ENCODE measurements around the gene C22orf39. TPM values are rescaled to one million over a fixed set of nuclear protein-coding genes. Genes with fewer than 3 reads are reported as not detected.

Gene C22orf39
- total and polyA plus RNA-seq, 9 donors: 25.7 to 58.9 (median 33.5) TPM

DNA sequence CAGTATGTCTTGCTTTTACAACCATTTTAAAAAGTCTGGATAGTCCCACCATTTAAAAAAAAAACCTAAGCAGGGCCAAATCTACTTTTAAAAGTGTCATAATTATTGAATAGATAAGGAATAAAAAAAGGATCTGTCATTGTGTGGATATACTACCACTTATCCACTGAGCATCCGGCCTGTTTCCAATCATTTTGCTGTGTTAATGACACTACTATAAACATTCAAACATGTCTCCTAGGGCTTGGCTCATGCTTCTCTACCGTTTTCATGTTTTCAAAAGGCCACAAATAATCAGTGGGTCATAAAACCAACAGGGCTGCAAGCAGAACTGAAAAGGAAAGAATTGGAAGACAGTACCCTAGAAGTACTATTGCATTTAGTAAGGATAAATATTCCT, 12.5 kb upstream of the C22orf39 start:
- intact Hi-C loops (cut with DNase I): no loop called here
- Histone ChIP-seq H3K27ac (no peak overlapping the region), H3K27me3 (no peaks in the 10 kb centered on the region), H3K4me1 (ENCODE audit: insufficient read depth) (no peaks in the 10 kb centered on the region), H3K4me3 (no peak overlapping the region), H3K36me3 (no peaks in the 10 kb centered on the region), H3K9me3 (no peaks in the 10 kb centered on the region)
- WGBS, 3 donors: 45 to 67% (median 53%) methylated on average over 2 of the region's 2 CpGs
- no peak for DNase-seq
- TF ChIP-seq EP300 (IDR thresholded peaks at IDR 0.05): no peak
- TF ChIP-seq, protein P1, sequence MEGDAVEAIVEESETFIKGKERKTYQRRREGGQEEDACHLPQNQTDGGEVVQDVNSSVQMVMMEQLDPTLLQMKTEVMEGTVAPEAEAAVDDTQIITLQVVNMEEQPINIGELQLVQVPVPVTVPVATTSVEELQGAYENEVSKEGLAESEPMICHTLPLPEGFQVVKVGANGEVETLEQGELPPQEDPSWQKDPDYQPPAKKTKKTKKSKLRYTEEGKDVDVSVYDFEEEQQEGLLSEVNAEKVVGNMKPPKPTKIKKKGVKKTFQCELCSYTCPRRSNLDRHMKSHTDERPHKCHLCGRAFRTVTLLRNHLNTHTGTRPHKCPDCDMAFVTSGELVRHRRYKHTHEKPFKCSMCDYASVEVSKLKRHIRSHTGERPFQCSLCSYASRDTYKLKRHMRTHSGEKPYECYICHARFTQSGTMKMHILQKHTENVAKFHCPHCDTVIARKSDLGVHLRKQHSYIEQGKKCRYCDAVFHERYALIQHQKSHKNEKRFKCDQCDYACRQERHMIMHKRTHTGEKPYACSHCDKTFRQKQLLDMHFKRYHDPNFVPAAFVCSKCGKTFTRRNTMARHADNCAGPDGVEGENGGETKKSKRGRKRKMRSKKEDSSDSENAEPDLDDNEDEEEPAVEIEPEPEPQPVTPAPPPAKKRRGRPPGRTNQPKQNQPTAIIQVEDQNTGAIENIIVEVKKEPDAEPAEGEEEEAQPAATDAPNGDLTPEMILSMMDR (IDR thresholded peaks at IDR 0.05): no peak

DNA sequence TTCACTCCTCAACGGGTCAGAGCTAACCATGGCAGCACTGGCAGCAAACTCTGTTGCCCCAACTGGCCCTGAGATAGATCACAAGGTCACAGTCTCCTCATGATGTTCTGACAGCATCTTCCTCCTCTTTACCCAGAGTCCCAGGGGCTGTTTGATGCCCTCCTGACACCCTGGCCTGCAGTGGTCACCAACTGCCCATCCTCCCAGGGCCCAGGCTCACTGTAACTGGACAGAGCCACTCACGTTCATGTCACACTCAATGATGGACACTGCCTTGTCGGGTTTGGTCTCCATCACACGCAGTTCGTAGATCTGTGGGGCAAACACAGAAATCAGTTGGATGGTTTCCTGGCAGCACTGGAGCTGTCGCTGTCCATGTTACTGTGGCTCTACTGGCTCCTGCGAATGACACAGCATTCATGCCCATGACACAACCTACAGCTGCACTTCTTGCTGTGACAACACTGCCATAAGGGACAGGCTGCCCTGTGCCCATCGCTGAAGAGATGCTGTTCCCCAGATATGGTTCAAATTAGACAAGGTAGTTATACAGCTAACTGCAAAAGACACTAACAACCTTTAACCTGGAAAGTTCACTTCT, 10.4 kb upstream of the C22orf39 start:
- TF ChIP-seq POLR2A (IDR thresholded peaks at IDR 0.05) (no peak), EP300 (IDR thresholded peaks at IDR 0.05) (no peak)
- TF ChIP-seq, protein P1 (IDR thresholded peaks at IDR 0.05): no peak
- intact Hi-C loops (cut with DNase I): no loop called here
- WGBS, 3 donors: 92 to 95% (median 94%) methylated on average over 8 of the region's 8 CpGs
- Histone ChIP-seq H3K36me3 (no peaks in the 10 kb centered on the region), H3K9me3 (no peaks in the 10 kb centered on the region), H3K27me3 (no peaks in the 10 kb centered on the region), H3K27ac (no peak overlapping the region), H3K4me3 (no peak overlapping the region), H3K4me1 (ENCODE audit: insufficient read depth) (no peaks in the 10 kb centered on the region)
- DNase-seq: no peak

DNA sequence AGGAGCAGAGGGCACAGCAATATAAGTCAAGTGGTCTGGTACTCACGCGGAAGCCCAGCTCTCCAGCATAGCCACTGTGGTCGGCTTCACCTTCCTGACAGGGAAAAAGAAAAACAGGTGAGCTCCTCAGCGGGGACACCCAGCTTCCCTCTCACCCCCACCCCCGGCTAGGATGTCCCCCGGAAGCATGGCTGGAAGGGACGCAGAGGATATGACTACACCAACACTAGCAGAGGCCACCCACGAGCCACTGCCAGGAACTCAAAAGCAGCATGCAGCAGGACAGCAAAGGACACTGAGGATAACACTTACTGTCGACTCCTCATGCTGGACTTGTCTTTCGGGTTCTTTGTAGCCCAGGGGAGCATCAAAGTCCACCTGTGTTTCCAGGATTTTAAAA, 9.0 kb upstream of the C22orf39 start:
- WGBS, 3 donors: 87 to 94% (median 89%) methylated on average over 10 of the region's 10 CpGs
- TF ChIP-seq POLR2A (IDR thresholded peaks at IDR 0.05) (no peak), EP300 (IDR thresholded peaks at IDR 0.05) (no peak)
- TF ChIP-seq, protein P1 (IDR thresholded peaks at IDR 0.05): no peak
- DNase-seq: no peak
- intact Hi-C loops (cut with DNase I): no loop called here
- no peaks in the 10 kb centered on the region for H3K36me3 ChIP-seq
- no peak overlapping the region for H3K27ac ChIP-seq
- H3K4me1 ChIP-seq (ENCODE audit: insufficient read depth): no peaks in the 10 kb centered on the region
- H3K27me3 ChIP-seq: no peaks in the 10 kb centered on the region
- no peak overlapping the region for H3K4me3 ChIP-seq
- H3K9me3 ChIP-seq: no peaks in the 10 kb centered on the region

DNA sequence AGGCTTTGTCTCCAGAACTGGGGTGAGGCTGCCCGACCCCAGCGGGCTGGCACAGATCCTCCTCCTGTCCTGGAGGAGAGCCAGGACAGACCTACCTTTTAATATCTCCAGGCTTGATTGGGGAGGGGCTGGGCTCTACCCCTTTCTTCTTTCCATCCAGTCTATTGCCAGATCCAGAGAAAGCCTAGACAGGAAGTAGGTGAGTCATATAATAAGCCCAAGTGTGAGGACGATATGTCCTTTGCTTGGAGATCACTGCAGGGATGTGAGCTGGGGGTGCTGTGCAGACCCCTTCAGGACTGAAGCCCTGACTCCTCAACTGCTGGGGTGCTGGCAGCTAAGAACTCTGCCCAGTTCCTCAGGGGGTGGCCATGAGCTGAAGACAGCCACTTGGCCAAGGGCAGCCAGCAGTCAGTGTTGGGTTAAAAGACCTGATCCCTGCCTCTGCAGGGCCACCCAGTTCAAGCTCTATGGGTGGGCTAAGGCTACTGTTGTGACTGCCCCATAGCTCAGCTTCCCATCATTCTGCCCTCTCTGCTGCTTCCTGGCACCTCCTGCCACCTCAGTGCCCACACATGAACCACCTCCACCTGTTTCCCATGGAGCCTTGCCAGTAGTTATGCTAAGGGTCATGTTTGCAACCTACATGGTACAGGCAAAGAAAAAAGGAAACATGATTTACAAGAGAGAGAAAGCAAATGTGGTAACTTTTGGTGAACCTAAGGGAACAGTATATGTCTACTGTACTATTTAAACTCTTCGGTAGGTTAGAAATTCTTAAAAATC, 8.3 kb upstream of the C22orf39 start:
- no peaks in the 10 kb centered on the region for H3K4me1 ChIP-seq (ENCODE audit: insufficient read depth)
- WGBS, 3 donors: 67 to 83% (median 71%) methylated on average over 4 of the region's 4 CpGs
- no peaks in the 10 kb centered on the region for H3K9me3 ChIP-seq
- intact Hi-C loops (cut with DNase I): no loop called here
- H3K4me3 ChIP-seq: no peak overlapping the region
- H3K27me3 ChIP-seq: no peaks in the 10 kb centered on the region
- no peaks in the 10 kb centered on the region for H3K36me3 ChIP-seq
- H3K27ac ChIP-seq: no peak overlapping the region
- no peak for TF ChIP-seq POLR2A (IDR thresholded peaks at IDR 0.05)
- TF ChIP-seq, protein P1 (IDR thresholded peaks at IDR 0.05): no peak
- TF ChIP-seq EP300 (IDR thresholded peaks at IDR 0.05): no peak
- DNase-seq: no peak

All from ovary (tissue), 9 donors.